ENCODE measurements around the gene CISD3. TPM values are rescaled to one million over a fixed set of nuclear protein-coding genes. Genes with fewer than 3 reads are reported as not detected.
A peak's percentile ranks its signal among the peaks of the same experiment; 100 is the strongest.

Gene CISD3
- total RNA-seq, 2 experiments from 2014 or later = 4.7 to 5.7 TPM

GRCh38 chr17:38738007-38738662 is 8.0 kb downstream of the CISD3 start:
- peaks cover 5% of the 10 kb centered on the region for H3K36me3 ChIP-seq (ENCODE audit: insufficient read depth, low read length)
- no peak overlapping the region for H3K27ac ChIP-seq (ENCODE audit: low read depth in 1 of 2, low read length in 2 of 2)
- TF ChIP-seq, protein P1, sequence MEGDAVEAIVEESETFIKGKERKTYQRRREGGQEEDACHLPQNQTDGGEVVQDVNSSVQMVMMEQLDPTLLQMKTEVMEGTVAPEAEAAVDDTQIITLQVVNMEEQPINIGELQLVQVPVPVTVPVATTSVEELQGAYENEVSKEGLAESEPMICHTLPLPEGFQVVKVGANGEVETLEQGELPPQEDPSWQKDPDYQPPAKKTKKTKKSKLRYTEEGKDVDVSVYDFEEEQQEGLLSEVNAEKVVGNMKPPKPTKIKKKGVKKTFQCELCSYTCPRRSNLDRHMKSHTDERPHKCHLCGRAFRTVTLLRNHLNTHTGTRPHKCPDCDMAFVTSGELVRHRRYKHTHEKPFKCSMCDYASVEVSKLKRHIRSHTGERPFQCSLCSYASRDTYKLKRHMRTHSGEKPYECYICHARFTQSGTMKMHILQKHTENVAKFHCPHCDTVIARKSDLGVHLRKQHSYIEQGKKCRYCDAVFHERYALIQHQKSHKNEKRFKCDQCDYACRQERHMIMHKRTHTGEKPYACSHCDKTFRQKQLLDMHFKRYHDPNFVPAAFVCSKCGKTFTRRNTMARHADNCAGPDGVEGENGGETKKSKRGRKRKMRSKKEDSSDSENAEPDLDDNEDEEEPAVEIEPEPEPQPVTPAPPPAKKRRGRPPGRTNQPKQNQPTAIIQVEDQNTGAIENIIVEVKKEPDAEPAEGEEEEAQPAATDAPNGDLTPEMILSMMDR (IDR thresholded peaks at IDR 0.05) = no peak
- DNase-seq = no peak
- Mint-ChIP-seq H3K27me3 (peaks cover 7% of the 10 kb centered on the region), H3K4me3 (no peak overlapping the region), H3K9me3 (no peaks in the 10 kb centered on the region), H3K27ac (no peak overlapping the region), H3K4me1 (ENCODE audit: low read depth) (peaks cover 23% of the 10 kb centered on the region), H3K36me3 (ENCODE audit: low read depth) (peaks cover 4% of the 10 kb centered on the region)
- CTCF ChIA-PET = no interaction called here
- no peak overlapping the region for H3K4me3 ChIP-seq (ENCODE audit: low read length)
- no peaks in the 10 kb centered on the region for H3K27me3 ChIP-seq (ENCODE audit: control insufficient read depth in 1 of 2, insufficient read depth in 2 of 2, low read length in 2 of 2)
- H3K4me1 ChIP-seq (ENCODE audit: insufficient read depth, low read length) = peaks cover 22% of the 10 kb centered on the region
- no peak for ATAC-seq (ENCODE audit: poor library complexity)
- POLR2A ChIA-PET = interaction anchor here (1.2 kb wide), 1 partner anchor 10 kb away, joined by 3 read pairs; no protein-coding TSS in a partner anchor
- no peaks in the 10 kb centered on the region for H3K9me3 ChIP-seq (ENCODE audit: control insufficient read depth in 1 of 2, insufficient read depth in 1 of 2, low read length in 2 of 2)
- intact Hi-C loops (cut with DNase I, micrococcal nuclease) = loop anchor here in 1 of 2 experiments (5.0 kb wide), 1 partner anchor 246 kb away; no protein-coding TSS in a partner anchor

- Histone ChIP-seq H3K4me3 (ENCODE audit: low read length) (no peak overlapping the region), H3K36me3 (ENCODE audit: insufficient read depth, low read length) (peaks cover under 1% of the 10 kb centered on the region), H3K27me3 (ENCODE audit: control insufficient read depth in 1 of 2, insufficient read depth in 2 of 2, low read length in 2 of 2) (no peaks in the 10 kb centered on the region), H3K4me1 (ENCODE audit: insufficient read depth, low read length) (peaks cover 19% of the 10 kb centered on the region), H3K27ac (ENCODE audit: low read depth in 1 of 2, low read length in 2 of 2) (no peak overlapping the region), H3K9me3 (ENCODE audit: control insufficient read depth in 1 of 2, insufficient read depth in 1 of 2, low read length in 2 of 2) (no peaks in the 10 kb centered on the region)
- H3K27ac Mint-ChIP-seq = no peak overlapping the region
- intact Hi-C loops (cut with DNase I, micrococcal nuclease) = loop anchor here in 1 of 2 experiments (5.0 kb wide), 1 partner anchor 246 kb away; no protein-coding TSS in a partner anchor
- peaks cover 4% of the 10 kb centered on the region for H3K36me3 Mint-ChIP-seq (ENCODE audit: low read depth)
- H3K4me1 Mint-ChIP-seq (ENCODE audit: low read depth) = peaks cover 18% of the 10 kb centered on the region
- ChIA-PET POLR2A (no interaction called here), CTCF (no interaction called here)
- H3K4me3 Mint-ChIP-seq = no peak overlapping the region
- ATAC-seq (ENCODE audit: poor library complexity) = no peak
- H3K9me3 Mint-ChIP-seq = no peaks in the 10 kb centered on the region
- H3K27me3 Mint-ChIP-seq = peaks cover 7% of the 10 kb centered on the region
- TF ChIP-seq, protein P1 (IDR thresholded peaks at IDR 0.05) = no peak
- DNase-seq = no peak
Measured at GRCh38 chr17:38738686-38739085, 8.5 kb downstream of the CISD3 start.

DNA sequence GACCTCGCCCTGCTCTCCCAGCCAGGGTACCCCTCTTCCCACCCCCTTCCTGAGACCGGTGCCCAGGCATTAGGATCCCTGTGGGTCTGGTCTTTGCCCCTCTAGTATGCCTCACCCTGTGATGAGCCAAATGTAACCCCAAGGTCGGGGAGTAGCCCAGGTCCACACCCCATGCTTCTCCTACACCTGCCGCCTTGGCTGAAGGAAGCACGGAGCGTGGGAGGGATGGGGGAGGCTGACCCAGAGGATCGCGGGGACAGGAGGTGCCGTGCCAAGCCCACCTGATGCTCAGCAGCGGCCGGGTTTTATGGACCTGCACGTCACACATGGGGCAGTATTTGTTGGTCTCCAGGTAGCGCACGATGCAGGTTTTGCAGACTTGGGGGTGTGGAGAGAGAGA is 9.2 kb downstream of the CISD3 start:
- CTCF ChIA-PET = no interaction called here
- POLR2A ChIA-PET = no interaction called here
- intact Hi-C loops (cut with DNase I, micrococcal nuclease) = loop anchor here in 1 of 2 experiments (5.0 kb wide), 1 partner anchor 247 kb away; no protein-coding TSS in a partner anchor
- peaks cover 12% of the 10 kb centered on the region for H3K4me1 Mint-ChIP-seq (ENCODE audit: low read depth)
- peaks cover 4% of the 10 kb centered on the region for H3K36me3 Mint-ChIP-seq (ENCODE audit: low read depth)
- ATAC-seq (ENCODE audit: poor library complexity) (no peak), DNase-seq (peak in 1 of 14 experiments; percentile 23)
- H3K27me3 Mint-ChIP-seq = peaks cover 7% of the 10 kb centered on the region
- no peak overlapping the region for H3K4me3 Mint-ChIP-seq
- Histone ChIP-seq H3K4me1 (ENCODE audit: insufficient read depth, low read length) (peaks cover 12% of the 10 kb centered on the region), H3K27me3 (ENCODE audit: control insufficient read depth in 1 of 2, insufficient read depth in 2 of 2, low read length in 2 of 2) (peaks cover 0 to 2% of the 10 kb centered on the region in 2 experiments), H3K27ac (ENCODE audit: low read depth in 1 of 2, low read length in 2 of 2) (no peak overlapping the region), H3K4me3 (ENCODE audit: low read length) (no peak overlapping the region), H3K9me3 (ENCODE audit: control insufficient read depth in 1 of 2, insufficient read depth in 1 of 2, low read length in 2 of 2) (no peaks in the 10 kb centered on the region), H3K36me3 (ENCODE audit: insufficient read depth, low read length) (no peaks in the 10 kb centered on the region)
- TF ChIP-seq, protein P1 (IDR thresholded peaks at IDR 0.05) = no peak
- H3K9me3 Mint-ChIP-seq = no peaks in the 10 kb centered on the region
- H3K27ac Mint-ChIP-seq = no peak overlapping the region

Measured in CD4-positive, alpha-beta T cell (primary cell).